Muscle of back (tissue), 11 donors: Measurements from ENCODE around the gene COL5A1. TPM values are rescaled to one million over a fixed set of nuclear protein-coding genes. Genes with fewer than 3 reads are reported as not detected.

ENCODE experiments used
- DNase-seq, 3 donors: peaks; one replicate each; pipeline versions ENCODE4 v3.0.0 to v3.0.0-alpha.2; 2013
- polyA plus RNA-seq, 10 donors: library from polyadenylated mRNA; unstranded; fragments of 120-200 nt; gene quantifications; one replicate each; pipeline ENCODE4 v1.2.1, GENCODE V29; 2013; ENCODE audit not compliant: insufficient read length in 10 of 10

COL5A1 gene
- polyA plus RNA-seq, 10 donors, result 413 to 997 (median 534) TPM

DNA sequence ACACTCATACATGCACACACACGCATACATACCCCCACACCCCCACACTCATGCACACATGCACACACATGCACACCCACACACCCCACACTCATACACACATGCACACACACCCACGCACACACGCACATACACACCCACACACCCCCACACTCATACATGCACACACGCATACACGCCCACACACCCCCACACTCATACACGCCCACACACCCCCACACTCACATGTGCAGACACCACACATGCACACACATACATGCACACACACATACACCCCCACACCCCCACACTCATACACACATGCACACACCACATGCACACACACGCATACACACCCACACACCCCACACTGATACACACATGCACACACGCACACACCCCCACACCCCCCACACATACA lies 118.3 kb downstream of the COL5A1 start:
- no peak for DNase-seq

DNA sequence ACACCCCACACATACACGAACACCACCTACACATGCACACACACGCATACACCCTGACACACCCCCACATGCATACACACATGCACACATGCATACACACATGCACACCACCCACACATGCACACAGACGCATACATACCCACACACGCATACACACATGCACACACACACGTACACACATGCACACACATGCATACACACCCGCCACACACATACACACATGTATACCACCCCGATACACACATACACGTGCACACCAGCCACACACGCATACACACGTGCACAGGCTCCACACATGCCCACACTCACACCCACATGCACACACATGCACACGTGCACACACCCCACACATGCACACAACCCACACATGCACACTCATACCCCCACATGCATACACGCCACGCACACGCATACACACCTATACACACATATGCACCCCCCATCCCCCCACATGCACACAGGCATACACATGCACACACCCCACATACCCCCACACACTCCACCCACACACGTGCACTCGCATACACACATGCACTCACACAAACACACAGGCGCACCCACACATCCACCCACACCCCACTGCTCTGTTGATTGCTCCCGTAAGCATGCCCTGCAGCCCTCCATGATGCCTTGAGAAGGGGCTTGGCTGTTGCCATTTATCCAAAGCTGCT lies 119.3 kb downstream of the COL5A1 start:
- no peak for DNase-seq

DNA sequence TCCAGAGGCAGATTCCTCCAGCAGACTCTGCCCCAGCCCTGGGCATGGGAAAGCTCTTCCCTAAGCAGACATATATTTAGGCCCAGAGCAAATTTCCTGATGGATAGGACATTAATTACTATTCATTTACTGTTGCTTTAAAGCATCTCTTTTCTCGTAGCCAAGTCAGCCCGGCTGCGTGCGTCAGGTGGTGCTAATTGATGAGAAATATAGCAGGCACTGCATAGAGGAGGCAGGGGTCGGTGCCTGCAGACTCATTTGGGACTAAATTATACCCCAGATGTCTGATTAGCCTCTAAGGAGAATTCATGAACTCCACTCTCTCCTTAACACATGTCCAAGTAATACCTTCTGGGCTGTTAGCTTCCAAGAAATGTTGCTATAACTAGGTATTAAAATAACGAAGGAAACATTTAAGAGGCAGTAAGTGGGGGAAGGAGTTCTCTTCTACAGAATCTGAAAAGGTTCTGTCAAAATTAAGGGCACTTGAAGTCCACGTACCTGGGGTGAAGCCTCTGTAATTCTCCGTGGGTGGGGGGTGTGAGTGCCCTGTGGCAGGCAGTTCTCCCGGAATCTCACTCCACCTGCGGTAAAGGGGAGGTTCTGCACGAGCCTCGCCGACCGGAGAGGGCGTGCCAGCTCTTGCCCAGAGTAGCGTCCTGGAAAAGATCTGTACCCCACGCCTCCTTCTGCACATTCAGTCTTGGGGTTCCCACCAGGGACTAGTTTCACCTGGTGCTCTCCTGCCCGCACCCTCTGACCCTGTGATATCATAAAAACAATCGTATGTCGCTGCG lies 123.1 kb downstream of the COL5A1 start:
- DNase-seq, result no peak

DNA sequence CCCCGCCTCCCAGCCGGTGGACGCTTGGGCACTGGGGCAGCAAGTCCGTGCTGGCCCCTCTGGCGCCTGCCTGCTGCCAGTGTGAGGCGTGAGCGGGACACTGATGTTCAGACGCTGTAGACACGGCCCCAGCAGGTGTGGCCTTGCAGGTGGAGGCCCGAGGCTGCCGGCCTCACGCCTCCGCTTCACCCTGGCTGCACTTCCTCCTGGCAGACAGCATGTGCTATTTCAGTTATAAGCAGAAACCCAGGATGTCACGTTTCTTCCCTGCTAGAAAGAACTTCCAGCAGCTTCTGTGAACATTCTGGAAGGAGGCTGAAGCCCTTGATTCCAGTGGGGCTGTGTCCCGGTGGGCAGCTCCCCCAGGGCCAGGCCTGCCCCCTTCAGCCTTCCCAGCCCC lies 124.2 kb downstream of the COL5A1 start:
- DNase-seq, result no peak

DNA sequence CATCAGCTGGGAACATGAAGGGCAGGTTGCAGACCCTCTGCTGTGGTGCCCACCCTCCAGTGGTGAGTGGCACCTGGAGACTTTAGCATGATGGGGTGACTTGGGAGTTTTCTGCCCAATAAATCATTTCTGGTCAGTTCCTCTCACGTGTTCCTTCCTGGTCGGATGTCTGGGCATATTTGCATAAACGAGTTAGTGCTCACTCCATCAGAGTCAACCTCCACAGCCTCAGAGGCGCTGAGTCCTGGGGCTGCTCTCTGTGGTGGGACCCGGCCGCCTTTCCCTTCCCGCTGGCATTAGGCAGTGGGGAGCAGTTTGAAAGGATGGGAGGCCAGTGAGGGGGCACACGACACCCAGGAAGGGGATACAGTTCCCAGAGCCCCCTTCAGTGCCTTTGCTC lies 125.0 kb downstream of the COL5A1 start:
- no peak for DNase-seq

DNA sequence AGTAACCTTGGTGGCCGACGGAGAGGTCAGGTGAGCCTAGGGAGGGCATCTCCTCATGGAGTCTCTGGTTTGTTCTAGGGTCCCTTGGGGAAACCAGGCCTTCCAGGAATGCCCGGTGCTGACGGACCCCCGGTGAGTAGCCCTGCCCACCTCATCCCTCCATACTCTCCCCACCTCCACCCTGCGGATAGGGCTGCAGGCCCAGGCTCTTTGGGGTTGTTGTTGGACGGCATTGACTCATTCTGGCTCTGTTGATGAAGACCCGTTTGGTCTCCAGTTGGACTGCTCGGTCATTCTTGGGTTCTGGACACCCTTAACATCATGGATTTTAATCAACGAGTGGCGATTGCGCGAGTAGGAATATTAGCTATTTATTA lies 126.7 kb downstream of the COL5A1 start:
- no peak for DNase-seq

DNA sequence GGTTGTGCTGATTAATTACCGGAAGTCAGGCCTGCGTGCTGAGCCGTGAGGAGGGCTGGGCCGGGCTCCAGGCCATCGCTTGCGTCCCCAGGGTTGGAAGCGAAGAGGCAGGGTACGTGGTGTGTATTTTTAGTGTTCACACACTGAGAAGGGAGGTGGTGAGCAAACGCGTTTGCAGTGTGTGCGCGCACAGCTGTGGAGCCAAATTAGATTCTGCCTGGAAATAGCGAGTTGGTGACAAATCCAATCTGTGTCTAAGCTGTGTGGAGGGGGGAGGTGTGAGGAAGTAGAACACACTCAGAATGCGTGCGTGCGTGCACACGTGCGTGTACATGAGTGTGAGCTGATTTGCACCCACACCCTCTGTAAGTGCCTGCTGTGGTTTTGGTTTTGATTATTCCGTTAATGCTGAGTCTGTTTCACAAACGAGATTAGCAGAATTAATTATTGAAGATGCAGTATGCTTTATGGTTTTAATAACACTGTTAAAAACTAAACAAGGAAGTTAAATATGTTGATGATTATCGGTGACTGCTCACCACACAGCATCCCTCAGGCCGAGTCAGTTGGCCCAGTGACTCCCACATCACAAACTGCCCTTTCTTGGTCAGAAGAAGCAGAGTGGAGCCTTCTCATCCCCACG lies 127.2 kb downstream of the COL5A1 start:
- DNase-seq, result peak; percentile 62 to 86 (median 81)

DNA sequence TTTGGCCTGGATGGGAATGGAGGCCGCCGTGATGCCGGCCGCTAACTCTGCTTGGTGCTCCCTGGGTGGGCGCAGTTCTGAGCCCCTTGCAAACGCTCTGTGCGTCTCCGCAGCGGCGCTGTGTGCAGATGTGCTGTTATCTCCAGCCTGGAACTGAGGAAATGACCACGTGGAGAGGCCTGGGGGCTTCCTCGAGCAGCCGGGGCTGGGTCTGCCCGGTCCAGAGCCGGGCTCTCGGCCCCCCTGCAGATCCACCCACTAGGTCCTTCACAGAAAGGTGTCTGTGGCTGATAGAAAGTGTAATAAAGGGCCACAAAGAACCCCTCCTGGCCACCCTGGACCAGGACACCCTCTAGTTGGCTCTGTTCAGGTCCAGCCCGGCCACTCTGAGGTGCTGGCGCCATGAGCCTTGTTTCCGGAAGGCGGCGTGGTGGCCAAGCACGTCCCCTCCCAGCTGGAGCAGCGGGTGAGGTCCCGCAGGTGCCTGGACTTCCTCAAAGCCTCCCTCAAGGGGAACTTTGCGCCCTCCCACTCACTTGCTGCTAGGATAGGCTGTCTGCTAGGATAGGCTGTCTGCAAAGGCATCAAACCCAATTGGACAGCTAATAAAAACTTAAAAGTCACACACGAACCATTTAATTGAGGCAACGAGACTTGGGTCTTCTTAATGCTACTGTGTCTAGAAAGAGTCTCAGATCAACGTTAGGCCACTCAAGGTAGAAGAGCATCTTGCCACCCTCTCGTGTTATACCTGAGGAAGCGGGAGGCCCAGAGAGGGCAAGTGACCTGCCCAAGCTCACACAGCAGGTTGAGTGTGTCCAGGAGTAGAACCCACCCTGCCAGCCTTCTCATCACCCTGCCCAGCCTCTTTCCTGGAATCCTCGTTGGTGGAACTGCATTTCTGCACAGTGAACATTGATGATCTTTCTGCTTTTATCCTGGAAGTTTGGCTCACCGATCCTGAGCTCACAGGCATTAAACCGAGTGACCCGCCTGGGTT lies 129.7 kb downstream of the COL5A1 start:
- DNase-seq, result no peak

DNA sequence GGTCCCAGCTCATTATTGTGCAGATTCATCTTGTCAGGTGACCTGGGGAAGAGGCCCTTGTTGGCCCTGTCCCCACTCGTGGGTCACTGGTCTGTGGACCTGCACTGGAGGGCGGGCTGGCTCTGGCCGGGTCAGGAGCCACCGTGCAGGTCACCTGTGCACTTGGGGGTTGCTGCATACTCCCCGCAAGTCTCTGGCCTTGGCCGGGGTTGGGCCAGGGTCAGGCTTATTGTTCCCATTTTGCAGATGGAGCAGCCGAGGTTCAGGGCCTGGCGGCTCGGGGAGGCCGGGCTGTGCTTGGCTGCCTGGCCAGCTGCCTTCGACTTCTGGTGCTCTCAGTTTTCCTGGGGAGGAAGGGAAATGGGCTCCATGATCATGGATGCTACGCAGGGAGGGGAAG lies 130.7 kb downstream of the COL5A1 start:
- no peak for DNase-seq

DNA sequence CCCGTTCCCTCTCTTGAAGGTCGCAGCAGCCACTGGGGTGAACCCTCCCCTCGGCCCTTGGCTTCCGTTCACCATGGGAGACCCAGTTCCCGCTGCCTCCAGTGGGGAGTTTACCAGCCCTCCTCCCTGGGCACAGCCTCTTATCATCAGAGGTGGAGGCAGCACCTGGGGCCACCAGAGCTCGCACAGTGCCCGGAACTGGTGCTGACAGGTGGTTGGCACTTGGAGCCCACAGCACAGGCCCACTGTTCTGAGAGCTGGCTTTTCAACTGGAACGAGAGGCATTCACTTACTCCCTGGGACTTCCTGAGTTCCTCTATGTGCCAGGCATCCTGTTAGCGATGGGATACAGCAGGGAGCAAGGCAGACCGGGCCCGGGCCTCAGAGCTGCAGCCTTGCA lies 132.2 kb downstream of the COL5A1 start:
- no peak for DNase-seq

DNA sequence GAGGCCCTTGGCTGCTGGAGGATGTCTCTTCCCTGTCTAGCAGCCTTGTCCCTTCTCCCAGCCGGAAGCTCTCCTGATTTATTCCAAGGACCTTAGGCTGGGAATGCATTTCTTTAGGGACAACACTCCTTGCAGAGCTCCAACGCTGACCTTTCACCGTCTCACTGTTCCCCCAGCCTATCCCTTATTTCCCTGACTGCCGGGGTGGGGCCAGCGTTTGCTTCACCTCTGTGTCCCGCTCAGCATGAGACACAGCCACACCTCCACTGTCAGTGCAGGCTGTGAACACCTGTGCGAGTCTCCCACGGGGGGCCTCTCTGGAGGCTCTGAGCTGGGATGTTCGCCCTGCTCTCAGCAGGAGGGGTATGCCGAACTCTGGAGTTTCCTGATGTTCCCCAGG lies 132.8 kb downstream of the COL5A1 start:
- no peak for DNase-seq

DNA sequence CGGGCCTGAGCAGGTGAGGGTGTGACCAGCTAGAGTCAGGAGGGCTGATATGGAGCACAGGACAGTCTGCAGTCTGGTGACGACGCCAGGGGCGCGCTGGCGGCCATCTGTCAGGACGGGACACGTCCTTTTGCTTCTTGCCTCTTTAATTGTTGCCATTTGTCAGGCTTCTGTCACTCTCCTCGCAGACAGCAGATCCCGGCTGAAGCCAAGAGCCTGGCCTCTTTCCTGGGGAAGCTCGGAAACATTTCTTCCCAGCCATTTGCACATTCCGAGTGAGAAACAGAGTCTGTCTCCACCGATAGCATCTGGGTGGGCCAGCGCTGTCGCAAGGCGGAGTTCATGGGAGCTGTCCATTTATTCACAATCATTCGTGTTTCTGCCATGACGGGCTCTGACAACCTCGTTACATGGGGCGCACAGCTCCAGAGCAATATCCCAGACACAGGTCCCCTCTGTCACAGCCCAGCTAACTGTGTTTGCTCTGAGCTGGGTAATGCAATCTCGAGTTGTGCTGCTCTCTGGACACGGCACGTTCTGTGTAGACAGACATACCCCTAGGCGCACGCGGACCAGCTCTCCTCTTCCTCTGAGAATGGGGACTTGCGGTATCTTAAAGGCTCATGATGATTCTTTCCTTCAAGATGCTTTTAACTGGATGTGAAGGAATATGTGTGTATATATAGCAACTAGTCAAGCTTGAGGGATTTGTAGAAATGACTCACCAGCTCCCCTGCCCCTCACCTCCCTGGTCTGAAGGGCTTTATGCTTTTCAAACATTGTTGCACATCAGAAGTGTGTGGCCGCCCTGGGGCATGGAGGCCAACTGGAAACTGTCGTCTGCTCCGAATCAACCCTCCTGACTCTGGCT lies 133.7 kb downstream of the COL5A1 start:
- peak in 2 of 3 donors; percentile 52 to 62 for DNase-seq

DNA sequence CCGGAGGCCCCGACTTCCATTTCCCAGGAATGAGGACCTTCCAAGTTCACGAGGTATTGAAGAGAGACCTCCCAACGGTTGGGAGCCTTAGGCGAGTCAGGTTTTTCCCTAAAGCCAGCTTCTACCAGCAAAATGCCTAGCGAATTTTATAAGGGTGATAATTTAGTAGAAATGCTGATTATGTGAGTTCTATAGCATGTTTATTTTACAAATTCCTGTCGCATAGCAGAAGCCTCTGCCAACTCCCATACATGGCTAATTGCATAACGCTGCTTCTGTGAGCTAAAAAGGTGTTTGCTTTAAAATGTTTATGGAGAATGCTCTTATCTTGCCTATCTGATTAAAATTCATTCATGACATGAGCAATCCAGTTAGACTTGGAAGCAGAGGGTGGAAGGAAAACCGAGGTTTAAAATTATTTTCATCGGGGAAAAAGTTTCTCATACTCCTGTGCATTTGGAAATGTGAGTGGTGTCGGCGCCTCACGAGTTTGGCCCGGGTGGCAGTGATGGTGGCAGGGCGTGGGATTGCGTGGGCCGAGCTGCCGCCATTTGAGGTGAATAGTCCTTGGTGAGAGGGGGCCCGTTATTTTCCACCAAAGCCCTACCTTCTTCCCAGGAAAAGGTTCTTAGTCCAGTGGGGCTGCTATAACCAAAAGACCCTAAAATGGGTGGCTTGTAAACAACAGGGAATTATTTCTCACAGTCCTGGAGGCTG lies 134.6 kb downstream of the COL5A1 start:
- no peak for DNase-seq

DNA sequence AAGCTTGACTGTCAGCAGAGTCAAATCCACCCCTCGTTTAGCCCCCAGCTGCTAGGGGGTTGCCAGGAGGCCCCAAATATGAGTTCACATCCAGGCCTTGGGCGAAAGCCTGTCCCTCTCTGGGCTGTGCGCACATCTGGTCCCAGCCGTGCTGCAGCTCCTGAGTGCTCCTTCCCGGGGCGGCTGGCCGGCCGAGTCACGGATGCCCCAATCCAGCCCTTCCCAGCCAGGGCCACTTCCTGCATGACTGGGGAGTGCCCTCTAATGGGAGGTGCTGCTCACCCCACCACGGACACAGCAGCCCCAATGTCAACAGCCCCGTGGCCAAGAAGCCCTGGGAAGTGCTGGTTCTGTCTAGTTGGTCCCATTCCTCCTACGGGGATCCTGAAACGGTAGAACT lies 135.6 kb downstream of the COL5A1 start:
- no peak for DNase-seq

DNA sequence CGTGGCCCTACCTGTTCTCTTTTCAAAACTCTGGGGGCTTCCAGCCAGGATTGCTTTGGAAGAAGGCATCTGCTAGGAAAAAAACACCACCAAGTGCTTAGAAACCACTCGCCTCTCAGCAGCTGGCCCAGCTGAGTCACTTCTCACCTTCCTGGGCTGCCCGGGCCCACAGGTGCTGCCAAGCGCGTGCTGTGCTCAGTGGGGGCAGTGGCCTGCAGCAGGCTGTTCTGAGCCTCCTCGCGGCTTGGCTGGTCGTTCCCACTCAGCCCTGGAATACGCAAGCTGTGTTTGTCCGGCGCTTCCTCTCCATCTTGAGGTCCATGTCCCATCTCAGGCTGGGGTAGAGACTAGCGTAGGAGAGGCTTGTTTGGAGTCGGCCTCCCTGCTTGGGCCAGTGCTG lies 136.6 kb downstream of the COL5A1 start:
- DNase-seq, result no peak

DNA sequence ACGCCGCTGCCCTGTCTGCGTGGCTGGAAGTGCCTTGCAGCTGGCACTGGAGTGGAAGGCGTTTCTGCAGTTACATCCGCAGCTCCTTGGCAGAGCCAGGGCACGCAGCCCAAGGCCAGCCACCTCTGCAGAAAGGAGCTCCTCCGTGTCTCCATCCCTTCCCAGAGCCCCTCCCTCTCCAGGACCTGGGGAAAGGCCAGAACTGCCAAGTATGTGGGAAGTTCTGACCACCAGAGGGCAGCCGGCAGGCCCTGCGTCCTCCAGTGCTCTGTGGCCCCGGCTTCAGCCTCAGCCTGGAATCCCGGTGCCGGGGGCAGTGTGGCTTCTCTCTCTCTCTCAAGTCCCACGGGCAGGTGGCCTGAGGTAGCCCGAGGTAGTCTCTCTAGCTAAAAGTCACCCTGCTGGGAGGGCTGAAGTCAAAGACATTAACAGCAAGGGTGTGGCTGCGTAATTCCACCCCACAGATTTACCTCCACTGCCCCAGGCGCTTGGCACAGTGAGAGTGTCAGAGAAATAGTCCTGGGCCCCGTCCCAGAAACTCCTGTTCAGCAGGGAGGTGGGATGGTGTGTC lies 137.3 kb downstream of the COL5A1 start:
- peak in 2 of 3 donors; percentile 57 to 70 for DNase-seq

DNA sequence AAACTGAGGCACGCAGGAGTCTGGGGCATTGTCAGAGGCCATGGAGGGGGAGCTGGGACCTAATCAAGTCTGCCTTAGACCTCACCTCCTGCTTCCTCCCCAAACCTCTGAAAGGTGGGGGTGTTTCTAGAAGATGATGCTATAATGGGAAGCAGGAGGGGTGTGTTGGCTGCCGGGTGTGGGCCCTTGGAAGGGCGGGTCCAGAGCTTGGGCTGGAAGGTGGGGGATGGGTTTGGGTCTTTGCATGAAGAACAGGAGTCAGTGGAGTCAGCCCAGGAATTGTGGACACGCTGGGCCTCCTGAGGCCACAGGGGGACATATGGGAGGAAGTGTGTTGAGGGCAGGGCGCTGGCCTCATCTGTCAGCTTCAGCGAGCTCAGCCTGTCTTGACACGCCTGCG lies 138.0 kb downstream of the COL5A1 start:
- no peak for DNase-seq

DNA sequence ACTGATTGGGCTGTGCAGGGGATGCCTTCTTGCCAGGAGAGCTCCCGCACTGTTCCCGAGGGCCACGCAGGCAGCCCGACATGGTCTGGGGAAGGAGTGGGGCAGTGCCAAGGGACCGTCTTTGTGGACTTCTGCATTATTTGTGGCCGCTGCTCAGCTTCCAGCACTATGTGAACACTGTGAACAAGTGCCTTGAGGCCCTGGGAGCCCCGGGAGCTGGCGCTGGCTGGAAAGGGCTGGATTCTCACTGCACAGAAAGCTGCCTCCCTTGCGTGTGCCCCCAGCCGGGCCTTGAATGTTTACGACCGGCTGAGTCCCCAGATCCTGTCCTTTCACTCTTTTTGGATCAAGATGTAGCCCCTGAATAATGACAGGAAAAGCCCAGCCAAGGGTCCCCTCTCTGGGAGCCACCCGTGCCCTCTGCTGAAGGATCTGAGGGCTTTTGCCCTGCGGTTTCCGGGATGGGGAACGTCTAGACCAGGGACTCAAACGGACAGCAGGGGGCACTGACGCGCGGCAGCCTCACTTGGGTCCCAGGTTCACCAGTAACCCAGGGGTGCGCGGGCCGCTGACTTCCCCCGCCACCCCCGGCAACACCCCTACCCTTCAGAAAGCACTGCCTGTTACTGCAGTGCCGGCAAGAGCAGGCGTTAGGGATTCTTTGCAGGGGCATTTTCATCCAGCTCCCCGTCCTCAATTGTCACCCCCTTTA lies 140.1 kb downstream of the COL5A1 start:
- no peak for DNase-seq
